GM08714 (cell line): Measurements from ENCODE around the gene PAPPA.

Experiments used
- H3K4me3 ChIP-seq: fragments of 200-500 bp; sonication (Bioruptor generic); 2 replicates; pipeline ENCODE4 v1.5.1; 2014; ENCODE audit warnings: mild to moderate bottlenecking, low read length, inconsistent platforms
- ZNF274 ChIP-seq: IDR thresholded peaks from 2 replicates; pipeline ENCODE4 v1.6.1; 2012; ENCODE audit warnings: mild to moderate bottlenecking, low read depth, low read length

PAPPA gene

GRCh38 chr9:116153765-116154333 is at the start of gene PAPPA:
TSS of gene PAPPA (plus strand) at chr9:116153791. CDS start at chr9:116154173, 382 bp downstream.
- no peak within 1 kb of the TSS for H3K4me3 ChIP-seq
- TF ChIP-seq ZNF274: no peak

- H3K4me3 ChIP-seq: no peak overlapping the region
- TF ChIP-seq ZNF274: no peak
Measured at GRCh38 chr9:116103976-116104820, 49.4 kb upstream of the PAPPA start.

GRCh38 chr9:116112236-116112635 is 41.4 kb upstream of the PAPPA start:
- H3K4me3 ChIP-seq: no peak overlapping the region
- no peak for TF ChIP-seq ZNF274

- TF ChIP-seq ZNF274: no peak
- no peak overlapping the region for H3K4me3 ChIP-seq
Measured at GRCh38 chr9:116115761-116116353, 37.7 kb upstream of the PAPPA start.

GRCh38 chr9:116116393-116116792 is 37.2 kb upstream of the PAPPA start:
- no peak overlapping the region for H3K4me3 ChIP-seq
- TF ChIP-seq ZNF274: no peak

- TF ChIP-seq ZNF274: no peak
- no peak overlapping the region for H3K4me3 ChIP-seq
Measured at GRCh38 chr9:116123171-116123570, 30.4 kb upstream of the PAPPA start.

- no peak for TF ChIP-seq ZNF274
- no peak overlapping the region for H3K4me3 ChIP-seq
Measured at GRCh38 chr9:116124472-116125040, 29.0 kb upstream of the PAPPA start.

GRCh38 chr9:116133163-116133562 is 20.4 kb upstream of the PAPPA start:
- no peak overlapping the region for H3K4me3 ChIP-seq
- no peak for TF ChIP-seq ZNF274

GRCh38 chr9:116134975-116135374 is 18.6 kb upstream of the PAPPA start:
- TF ChIP-seq ZNF274: no peak
- no peak overlapping the region for H3K4me3 ChIP-seq

- no peak for TF ChIP-seq ZNF274
Measured at GRCh38 chr9:116137010-116137409, 16.6 kb upstream of the PAPPA start.

GRCh38 chr9:116137581-116137980 is 16.0 kb upstream of the PAPPA start:
- no peak overlapping the region for H3K4me3 ChIP-seq
- no peak for TF ChIP-seq ZNF274

More at GRCh38 chr9:116137010-116137409, 16.6 kb upstream of the PAPPA start:
- no peak overlapping the region for H3K4me3 ChIP-seq

GRCh38 chr9:116141864-116142561 is 11.6 kb upstream of the PAPPA start:
- no peak overlapping the region for H3K4me3 ChIP-seq
- TF ChIP-seq ZNF274: no peak

GRCh38 chr9:116142706-116143492 is 10.7 kb upstream of the PAPPA start:
- no peak overlapping the region for H3K4me3 ChIP-seq
- no peak for TF ChIP-seq ZNF274
